Bronchial epithelial cell (primary cell): Measurements from ENCODE around the gene ZNF318. TPM values are rescaled to one million over a fixed set of nuclear protein-coding genes. Genes with fewer than 3 reads are reported as not detected.

Experiments
- DNase-seq: peaks from one replicate; pipeline ENCODE4 v3.0.0-alpha.2; 2010; ENCODE audit warnings: low read depth
- FAIRE-seq: peaks from 2 replicates; lab custom pipeline; 2011; peaks lifted over from hg19 to GRCh38; lab: Jason Lieb, UNC
- H3K27me3 ChIP-seq: 2 replicates; pipeline ENCODE4 v1.5.1; 2011; ENCODE audit warnings: low read length; ENCODE audit not compliant: control insufficient read depth, insufficient read depth
- H3K36me3 ChIP-seq: 2 replicates; pipeline ENCODE4 v1.5.1; 2011; ENCODE audit warnings: low read length; ENCODE audit not compliant: control insufficient read depth, insufficient read depth
- H3K4me3 ChIP-seq: 2 replicates; pipeline ENCODE4 v1.5.1; 2011; ENCODE audit warnings: mild to moderate bottlenecking, low read depth, low read length, control low read depth
- CTCF ChIP-seq: IDR thresholded peaks from 2 replicates; pipeline ENCODE4 v1.5.1; 2011; ENCODE audit warnings: mild to moderate bottlenecking, moderate library complexity, low read length, control low read depth, inconsistent platforms; ENCODE audit not compliant: insufficient read depth, severe bottlenecking
- total RNA-seq: library from RNA; depleted of rRNA; stranded (reverse); fragments of >200 nt; gene quantifications from 2 replicates; pipeline ENCODE4 v1.2.1, GENCODE V29; 2014

ZNF318 gene
- total RNA-seq, 1 donor from 2014 or later: 2.1 TPM

GRCh38 chr6:43308101-43308989, 61.1 kb downstream of the ZNF318 start, which contains the start of gene CRIP3:
CRIP3 (minus strand) TSS chr6:43308826; CDS start chr6:43308792, 34 bp downstream.
- peak; percentile 72 for TF ChIP-seq CTCF
- no peaks in the 10 kb centered on the region for H3K27me3 ChIP-seq
- H3K36me3 ChIP-seq: no peaks in the 10 kb centered on the region
- FAIRE-seq: no peak
- peak; percentile 28 for DNase-seq
- H3K4me3 ChIP-seq: peak within 1 kb of the TSS; percentile 23

- DNase-seq: no peak
- TF ChIP-seq CTCF: no peak
- no peaks in the 10 kb centered on the region for H3K36me3 ChIP-seq
- no peaks in the 10 kb centered on the region for H3K27me3 ChIP-seq
- no peak for FAIRE-seq
- H3K4me3 ChIP-seq: no peak overlapping the region
These were observed 61.9 kb downstream of the ZNF318 start for GRCh38 chr6:43307451-43308100.

GRCh38 chr6:43306086-43306485, 63.4 kb downstream of the ZNF318 start:
- FAIRE-seq: no peak
- no peak for TF ChIP-seq CTCF

GRCh38 chr6:43304882-43305281, 64.6 kb downstream of the ZNF318 start:
- FAIRE-seq (no peak), DNase-seq (no peak)
- H3K27me3 ChIP-seq: no peaks in the 10 kb centered on the region
- H3K4me3 ChIP-seq: no peak overlapping the region
- no peak for TF ChIP-seq CTCF
- H3K36me3 ChIP-seq: no peaks in the 10 kb centered on the region

More at GRCh38 chr6:43306086-43306485, 63.4 kb downstream of the ZNF318 start:
- no peaks in the 10 kb centered on the region for H3K27me3 ChIP-seq
- no peak overlapping the region for H3K4me3 ChIP-seq
- DNase-seq: no peak
- no peaks in the 10 kb centered on the region for H3K36me3 ChIP-seq

GRCh38 chr6:43304361-43304760, 65.1 kb downstream of the ZNF318 start:
- DNase-seq: peak; percentile 25
- Histone ChIP-seq H3K36me3 (no peaks in the 10 kb centered on the region), H3K4me3 (no peak overlapping the region), H3K27me3 (no peaks in the 10 kb centered on the region)
- peak; percentile 94 for FAIRE-seq
- TF ChIP-seq CTCF: no peak
